HUDEP-2 (cell line): ENCODE data around the gene PSRC1.

Experiments
- DNase-seq, 76 experiments: peaks; one replicate each; lab custom pipeline; 2025; ENCODE audit not compliant: unreplicated experiment in 76 of 76; lab: John Stamatoyannopoulos, UW

PSRC1 gene

GRCh38 chr1:109273570-109274288 lies 9.2 kb downstream of the PSRC1 start:
- no peak for DNase-seq

- DNase-seq, result no peak
These were observed 10.0 kb downstream of the PSRC1 start for GRCh38 chr1:109272831-109273547.

GRCh38 chr1:109272021-109272799 lies 10.7 kb downstream of the PSRC1 start:
- DNase-seq, result no peak

GRCh38 chr1:109271458-109271857 lies 11.5 kb downstream of the PSRC1 start:
- DNase-seq, result no peak

- no peak for DNase-seq
These were observed 12.2 kb downstream of the PSRC1 start for GRCh38 chr1:109270623-109271317.

- DNase-seq, result no peak
These were observed 12.8 kb downstream of the PSRC1 start for GRCh38 chr1:109269981-109270622.

- DNase-seq, result no peak
These were observed 13.5 kb downstream of the PSRC1 start for GRCh38 chr1:109269212-109269980.

- DNase-seq, result no peak
These were observed 14.3 kb downstream of the PSRC1 start for GRCh38 chr1:109268431-109269211.

GRCh38 chr1:109267743-109268300 lies 15.1 kb downstream of the PSRC1 start:
- no peak for DNase-seq

- no peak for DNase-seq
These were observed 16.0 kb downstream of the PSRC1 start for GRCh38 chr1:109266965-109267364.

GRCh38 chr1:109265741-109266330 lies 17.1 kb downstream of the PSRC1 start:
- DNase-seq, result no peak

GRCh38 chr1:109265016-109265415 lies 17.9 kb downstream of the PSRC1 start:
- DNase-seq, result no peak

GRCh38 chr1:109264379-109264755 lies 18.6 kb downstream of the PSRC1 start:
- DNase-seq, result no peak

- DNase-seq, result peak in 64 of 76 experiments; percentile 6 to 76 (median 58)
These were observed 19.2 kb downstream of the PSRC1 start for GRCh38 chr1:109263597-109264378.

GRCh38 chr1:109263234-109263596 lies 19.7 kb downstream of the PSRC1 start:
- DNase-seq, result no peak

- no peak for DNase-seq
These were observed 20.5 kb downstream of the PSRC1 start for GRCh38 chr1:109262231-109263055.

GRCh38 chr1:109261578-109261977 lies 21.4 kb downstream of the PSRC1 start:
- no peak for DNase-seq
